DOHH2 (cell line): ENCODE measurements around the gene CGB3.

Source experiments
- H3F3A ChIP-seq: fragments of 200-600 bp; sonication (generic), shearing (Covaris generic); 2 replicates; pipeline ENCODE4 v1.6.0; 2016; ENCODE audit warnings: antibody characterized with exemption, mild to moderate bottlenecking; ENCODE audit not compliant: control insufficient read depth, insufficient read depth
- H3K27ac ChIP-seq: fragments of 200-600 bp; sonication (generic); 2 replicates; pipeline ENCODE4 v1.5.1; 2014; ENCODE audit warnings: low read depth, mild to moderate bottlenecking, low read length, moderate library complexity
- H3K27me3 ChIP-seq: fragments of 200-600 bp; sonication (generic); 2 replicates; pipeline ENCODE4 v1.6.1; 2014; ENCODE audit warnings: mild to moderate bottlenecking, low read length, mixed read lengths; ENCODE audit not compliant: control insufficient read depth
- H3K36me3 ChIP-seq: fragments of 200-600 bp; sonication (generic); 2 replicates; pipeline ENCODE4 v1.6.1; 2014; ENCODE audit warnings: mild to moderate bottlenecking, low read length, moderate library complexity, mixed read lengths; ENCODE audit not compliant: control insufficient read depth
- H3K4me1 ChIP-seq: fragments of 200-600 bp; sonication (generic); 2 replicates; pipeline ENCODE4 v1.6.1; 2014; ENCODE audit warnings: mild to moderate bottlenecking, low read length, mixed read lengths; ENCODE audit not compliant: control insufficient read depth
- H3K4me2 ChIP-seq: fragments of 200-600 bp; sonication (generic); 2 replicates; pipeline ENCODE4 v1.6.0; 2014; ENCODE audit warnings: mild to moderate bottlenecking, low read length, moderate library complexity
- H3K4me3 ChIP-seq: fragments of 200-600 bp; sonication (generic); 2 replicates; pipeline ENCODE4 v1.5.1; 2014; ENCODE audit warnings: mild to moderate bottlenecking, low read length, mixed read lengths
- H3K79me2 ChIP-seq: fragments of 200-600 bp; sonication (generic); 2 replicates; pipeline ENCODE4 v1.6.1; 2014; ENCODE audit warnings: mild to moderate bottlenecking, low read length, mixed read lengths; ENCODE audit not compliant: control insufficient read depth
- H3K9me2 ChIP-seq: fragments of 200-600 bp; sonication (generic); replicated peaks from 2 replicates; pipeline ENCODE4 v1.6.1; 2014; ENCODE audit warnings: mild to moderate bottlenecking, low read length, mixed read lengths; ENCODE audit not compliant: control insufficient read depth
- H3K9me3 ChIP-seq: fragments of 200-600 bp; sonication (generic); 2 replicates; pipeline ENCODE4 v1.6.1; 2014; ENCODE audit warnings: antibody characterized with exemption, low read length, mixed read lengths; ENCODE audit not compliant: control insufficient read depth, insufficient read depth
- H4K20me1 ChIP-seq: fragments of 200-600 bp; sonication (generic); 2 replicates; pipeline ENCODE4 v1.6.0; 2014; ENCODE audit warnings: low read depth, mild to moderate bottlenecking, antibody characterized with exemption, low read length, moderate library complexity; ENCODE audit not compliant: control insufficient read depth, insufficient read depth
- EZH2phosphoT487 ChIP-seq: fragments of 200-600 bp; sonication (generic); IDR thresholded peaks from 2 replicates; pipeline ENCODE4 v1.6.1; 2017; ENCODE audit warnings: borderline replicate concordance, mild to moderate bottlenecking, antibody characterized with exemption, low read length, moderate library complexity, mixed read lengths
- TF ChIP-seq, protein P1 (sequence below): fragments of 200-600 bp; sonication (generic); IDR thresholded peaks from one replicate; pipeline ENCODE4 v1.5.1; 2014; ENCODE audit warnings: antibody characterized with exemption, mild to moderate bottlenecking, low read depth, low read length; ENCODE audit not compliant: poor library complexity, severe bottlenecking

The CGB3 gene

DNA sequence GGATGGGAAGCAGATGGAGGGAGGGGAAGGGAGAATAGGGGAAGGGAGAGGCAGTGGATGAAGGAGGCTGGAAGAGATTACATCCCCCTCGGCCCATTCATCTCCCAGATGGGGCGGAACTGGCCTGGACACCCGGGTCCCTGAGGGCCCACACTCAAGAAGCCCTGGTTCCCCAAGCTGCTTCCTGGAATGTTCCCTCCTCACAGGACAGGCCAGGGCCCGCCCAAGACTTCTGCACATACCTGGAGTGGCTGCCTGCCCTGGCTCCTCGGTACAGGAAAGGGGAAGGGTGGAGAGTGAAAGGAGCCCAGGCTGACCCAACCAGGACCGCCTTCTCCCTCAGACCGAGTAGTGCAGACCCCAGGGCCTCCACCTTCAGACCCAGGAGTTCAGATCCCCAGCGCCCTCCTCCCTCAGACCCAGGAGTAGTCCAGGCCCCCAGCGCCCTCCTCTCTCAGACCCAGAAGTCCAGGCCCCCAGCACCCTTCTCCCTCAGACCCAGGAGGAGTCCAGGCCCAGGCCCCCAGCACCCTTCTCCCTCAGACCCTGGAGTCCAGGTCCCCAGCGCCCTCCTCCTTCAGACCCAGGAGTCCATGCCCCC is 40.0 kb upstream of the CGB3 start:
- TF ChIP-seq EZH2phosphoT487 = no peak
- TF ChIP-seq, protein P1, sequence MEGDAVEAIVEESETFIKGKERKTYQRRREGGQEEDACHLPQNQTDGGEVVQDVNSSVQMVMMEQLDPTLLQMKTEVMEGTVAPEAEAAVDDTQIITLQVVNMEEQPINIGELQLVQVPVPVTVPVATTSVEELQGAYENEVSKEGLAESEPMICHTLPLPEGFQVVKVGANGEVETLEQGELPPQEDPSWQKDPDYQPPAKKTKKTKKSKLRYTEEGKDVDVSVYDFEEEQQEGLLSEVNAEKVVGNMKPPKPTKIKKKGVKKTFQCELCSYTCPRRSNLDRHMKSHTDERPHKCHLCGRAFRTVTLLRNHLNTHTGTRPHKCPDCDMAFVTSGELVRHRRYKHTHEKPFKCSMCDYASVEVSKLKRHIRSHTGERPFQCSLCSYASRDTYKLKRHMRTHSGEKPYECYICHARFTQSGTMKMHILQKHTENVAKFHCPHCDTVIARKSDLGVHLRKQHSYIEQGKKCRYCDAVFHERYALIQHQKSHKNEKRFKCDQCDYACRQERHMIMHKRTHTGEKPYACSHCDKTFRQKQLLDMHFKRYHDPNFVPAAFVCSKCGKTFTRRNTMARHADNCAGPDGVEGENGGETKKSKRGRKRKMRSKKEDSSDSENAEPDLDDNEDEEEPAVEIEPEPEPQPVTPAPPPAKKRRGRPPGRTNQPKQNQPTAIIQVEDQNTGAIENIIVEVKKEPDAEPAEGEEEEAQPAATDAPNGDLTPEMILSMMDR = no peak
- Histone ChIP-seq H3K27me3 (peaks cover 49% of the 10 kb centered on the region), H4K20me1 (no peaks in the 10 kb centered on the region), H3K79me2 (no peaks in the 10 kb centered on the region), H3K9me2 (no peaks in the 10 kb centered on the region), H3K27ac (no peak overlapping the region), H3K36me3 (no peaks in the 10 kb centered on the region), H3K9me3 (no peaks in the 10 kb centered on the region), H3K4me2 (no peak overlapping the region), H3K4me1 (no peaks in the 10 kb centered on the region), H3K4me3 (no peak overlapping the region), H3F3A (no peaks in the 10 kb centered on the region)

DNA sequence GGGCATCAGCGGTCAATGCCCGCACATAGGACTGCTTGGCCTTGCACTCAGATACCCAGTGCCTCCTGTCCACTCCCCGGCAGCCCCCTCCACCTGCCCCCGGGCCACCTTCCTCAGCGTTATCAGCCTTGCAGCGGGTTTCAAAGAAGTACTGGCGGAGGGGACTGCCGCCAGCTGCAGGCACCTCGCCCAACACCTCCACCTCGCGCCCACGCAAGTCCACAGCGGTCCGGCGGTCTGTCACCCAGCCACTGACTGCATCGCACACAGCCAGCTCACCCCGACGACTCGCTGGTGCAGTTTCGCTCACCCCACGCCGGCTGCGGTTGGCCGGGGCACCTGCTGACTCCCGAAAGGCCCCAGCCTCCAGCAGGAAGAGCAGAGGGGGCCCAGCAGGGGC is 37.3 kb upstream of the CGB3 start:
- Histone ChIP-seq H3K27me3 (peaks cover 62% of the 10 kb centered on the region), H3K9me2 (no peaks in the 10 kb centered on the region), H3K9me3 (no peaks in the 10 kb centered on the region), H3K79me2 (no peaks in the 10 kb centered on the region), H3K4me3 (no peak overlapping the region), H3K4me2 (no peak overlapping the region), H3K36me3 (no peaks in the 10 kb centered on the region), H3K27ac (no peak overlapping the region), H3K4me1 (peaks cover 6% of the 10 kb centered on the region), H4K20me1 (no peaks in the 10 kb centered on the region), H3F3A (no peaks in the 10 kb centered on the region)
- TF ChIP-seq, protein P1 = no peak
- TF ChIP-seq EZH2phosphoT487 = no peak

DNA sequence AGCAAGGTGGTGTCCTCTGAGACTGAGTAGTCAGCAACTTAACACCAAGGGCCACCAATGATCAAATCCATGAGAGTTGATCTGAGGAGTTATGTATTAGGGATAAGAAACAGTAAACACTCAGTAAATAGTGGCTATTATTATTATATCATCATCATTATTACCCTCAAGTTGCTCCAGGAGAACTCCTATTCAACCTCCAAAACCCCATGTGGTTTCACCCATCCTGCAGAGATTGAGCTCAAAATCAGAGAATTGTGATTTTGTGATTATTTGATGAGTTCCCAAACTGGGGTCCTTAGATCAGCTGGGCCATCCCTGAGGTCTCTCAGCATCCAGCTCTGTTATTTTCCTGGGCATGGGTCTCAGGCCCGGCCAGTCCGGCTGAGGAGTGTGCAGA is 36.9 kb upstream of the CGB3 start:
- no peaks in the 10 kb centered on the region for H3F3A ChIP-seq
- no peak for TF ChIP-seq EZH2phosphoT487
- TF ChIP-seq, protein P1 = no peak
- H3K27ac ChIP-seq = no peak overlapping the region
- no peaks in the 10 kb centered on the region for H4K20me1 ChIP-seq
- H3K9me3 ChIP-seq = no peaks in the 10 kb centered on the region
- H3K4me1 ChIP-seq = peaks cover 10% of the 10 kb centered on the region
- H3K27me3 ChIP-seq = peaks cover 66% of the 10 kb centered on the region
- no peaks in the 10 kb centered on the region for H3K79me2 ChIP-seq
- H3K4me2 ChIP-seq = no peak overlapping the region
- H3K4me3 ChIP-seq = no peak overlapping the region
- no peaks in the 10 kb centered on the region for H3K36me3 ChIP-seq
- no peaks in the 10 kb centered on the region for H3K9me2 ChIP-seq

DNA sequence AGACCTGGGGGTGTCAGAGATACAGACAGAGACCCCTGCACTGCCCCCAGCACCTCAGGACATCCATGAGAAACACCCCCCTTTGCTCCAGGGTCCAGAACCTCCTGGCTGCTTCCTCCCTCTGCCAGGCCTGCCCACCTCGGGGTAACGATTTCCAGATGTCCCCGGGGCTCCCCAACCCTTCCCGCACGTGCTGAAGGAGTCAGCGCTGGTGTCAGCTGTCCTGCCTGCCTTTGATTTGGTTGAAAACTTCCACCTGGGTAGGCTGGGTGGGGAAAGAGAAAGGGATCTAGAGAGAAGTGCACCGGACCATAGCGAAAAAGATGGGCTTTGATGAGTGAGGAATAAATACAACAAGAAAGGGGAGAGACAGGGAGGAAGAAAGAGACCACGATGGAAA is 34.9 kb upstream of the CGB3 start:
- Histone ChIP-seq H3K27me3 (peaks cover 60% of the 10 kb centered on the region), H3K4me3 (no peak overlapping the region), H3F3A (no peaks in the 10 kb centered on the region), H3K36me3 (no peaks in the 10 kb centered on the region), H3K4me1 (peaks cover 12% of the 10 kb centered on the region), H3K27ac (no peak overlapping the region), H3K4me2 (no peak overlapping the region), H3K79me2 (no peaks in the 10 kb centered on the region), H3K9me2 (no peaks in the 10 kb centered on the region), H3K9me3 (no peaks in the 10 kb centered on the region), H4K20me1 (no peaks in the 10 kb centered on the region)
- TF ChIP-seq EZH2phosphoT487 = no peak
- TF ChIP-seq, protein P1 = no peak
